Erythroblast (primary cell): ENCODE measurements around the gene BSN.

Experiments used
- DNase-seq, 2 experiments: peaks; one replicate each; lab custom pipeline; 2025; lab: John Stamatoyannopoulos, UW
- GATA1 ChIP-seq: IDR thresholded peaks from 2 replicates; pipeline ENCODE4 v1.6.1; 2011; ENCODE audit warnings: low read depth, mild to moderate bottlenecking, control low read depth, low read length, moderate library complexity
- POLR2A ChIP-seq: IDR thresholded peaks from 2 replicates; pipeline ENCODE4 v1.6.1; 2011; ENCODE audit warnings: mild to moderate bottlenecking, low read length

BSN gene

GRCh38 chr3:49665822-49666519 is 111.7 kb downstream of the BSN start:
- DNase-seq, result no peak
- TF ChIP-seq POLR2A, result no peak
- TF ChIP-seq GATA1, result no peak

- DNase-seq, result no peak
- TF ChIP-seq GATA1, result no peak
- TF ChIP-seq POLR2A, result no peak
Observed at GRCh38 chr3:49666592-49666991, 112.3 kb downstream of the BSN start.

- TF ChIP-seq POLR2A, result peak; percentile 18
- TF ChIP-seq GATA1, result no peak
- DNase-seq, result no peak
Observed at GRCh38 chr3:49667701-49668413, 113.6 kb downstream of the BSN start.

DNA sequence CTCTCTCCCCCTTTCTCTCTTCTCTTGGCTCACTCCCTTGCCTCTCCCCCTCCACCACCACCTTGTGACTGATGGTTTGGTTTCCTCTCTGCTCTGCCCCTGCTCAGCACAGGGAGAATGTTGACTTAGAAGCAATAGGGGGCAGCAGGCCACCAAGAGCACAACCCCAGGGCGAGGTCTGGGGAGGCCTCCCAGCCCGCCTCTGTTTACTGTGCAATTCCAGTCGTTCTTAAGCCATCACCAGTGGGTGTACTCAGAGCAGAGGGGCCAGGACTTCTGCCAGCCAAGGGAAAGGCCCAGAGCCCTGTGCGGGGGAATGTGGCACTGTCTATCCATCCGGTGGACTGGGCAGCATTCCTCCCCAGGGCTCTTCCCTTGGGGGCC is 114.1 kb downstream of the BSN start:
- no peak for TF ChIP-seq GATA1
- no peak for TF ChIP-seq POLR2A
- peak; percentile 31 to 33 for DNase-seq

DNA sequence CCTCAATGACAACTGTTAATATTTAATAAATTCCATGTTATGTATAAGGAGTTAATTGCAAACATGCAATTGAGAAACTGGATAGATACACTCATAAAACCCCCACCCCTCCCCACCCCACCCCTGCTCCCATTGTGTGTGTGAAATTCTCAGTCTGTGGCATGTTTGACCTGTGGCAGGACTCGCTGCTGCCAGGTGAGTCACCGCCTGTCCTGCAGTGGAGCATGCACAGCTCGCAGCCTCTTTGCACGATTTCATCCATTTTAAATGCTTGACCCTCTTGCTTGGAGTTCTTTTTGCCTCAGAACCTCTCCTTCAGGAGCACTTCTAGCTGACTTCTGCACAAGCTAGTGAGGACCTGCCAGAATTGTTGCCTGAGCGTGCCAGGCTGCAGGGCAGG is 114.6 kb downstream of the BSN start:
- DNase-seq, result no peak
- TF ChIP-seq POLR2A (no peak), GATA1 (no peak)

- no peak for TF ChIP-seq GATA1
- TF ChIP-seq POLR2A, result no peak
- DNase-seq, result no peak
Observed at GRCh38 chr3:49669352-49669751, 115.1 kb downstream of the BSN start.

- TF ChIP-seq GATA1 (no peak), POLR2A (no peak)
- no peak for DNase-seq
Observed at GRCh38 chr3:49670940-49671290, 116.6 kb downstream of the BSN start.

DNA sequence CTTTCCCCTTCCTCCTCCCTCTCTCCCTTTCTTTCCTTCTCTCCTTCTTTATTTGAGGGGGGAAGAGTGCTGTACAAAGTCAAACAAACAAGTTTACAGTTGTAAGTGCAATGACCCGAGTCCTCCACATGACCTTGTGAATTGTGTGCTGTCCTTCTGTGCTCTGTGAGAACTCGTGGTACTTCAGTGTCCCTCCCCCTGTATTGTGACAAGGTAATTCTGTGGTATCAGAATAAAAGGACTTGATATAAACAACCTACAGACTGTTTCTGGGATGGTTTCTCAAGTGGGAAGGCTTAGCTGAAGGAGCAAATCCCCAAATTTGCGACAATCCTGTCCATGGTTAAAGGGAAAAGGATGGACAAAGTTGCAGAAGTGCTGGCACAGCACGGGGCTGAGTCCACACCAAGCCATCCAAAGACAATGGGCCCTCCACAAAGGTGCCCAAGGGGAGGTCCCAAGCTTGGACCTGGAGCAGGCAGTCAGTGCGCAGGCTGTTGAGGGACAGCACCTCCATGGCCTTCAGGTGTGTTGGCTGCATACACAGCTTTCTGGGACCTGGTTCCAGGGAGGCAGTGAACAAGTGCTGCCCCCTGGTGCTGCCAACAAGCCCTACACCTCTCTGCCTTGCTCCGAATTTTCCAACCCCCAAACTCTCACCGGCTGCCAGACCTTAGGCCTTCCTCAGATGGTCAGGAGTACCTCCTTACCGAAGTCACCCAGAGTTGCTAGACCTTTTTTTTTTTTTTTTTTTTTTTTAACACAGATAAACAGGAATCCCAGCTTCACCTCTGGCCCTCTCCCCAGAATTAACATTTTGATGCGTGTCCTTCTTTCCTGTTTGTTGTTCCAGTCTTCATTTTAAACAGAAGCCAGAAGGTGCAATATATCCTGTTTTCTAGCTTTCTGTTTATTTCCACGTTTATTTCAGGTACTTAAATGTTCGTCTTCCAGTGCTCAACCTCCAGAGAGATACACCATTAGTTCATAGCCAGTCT is 117.3 kb downstream of the BSN start:
- no peak for TF ChIP-seq POLR2A
- no peak for TF ChIP-seq GATA1
- no peak for DNase-seq

DNA sequence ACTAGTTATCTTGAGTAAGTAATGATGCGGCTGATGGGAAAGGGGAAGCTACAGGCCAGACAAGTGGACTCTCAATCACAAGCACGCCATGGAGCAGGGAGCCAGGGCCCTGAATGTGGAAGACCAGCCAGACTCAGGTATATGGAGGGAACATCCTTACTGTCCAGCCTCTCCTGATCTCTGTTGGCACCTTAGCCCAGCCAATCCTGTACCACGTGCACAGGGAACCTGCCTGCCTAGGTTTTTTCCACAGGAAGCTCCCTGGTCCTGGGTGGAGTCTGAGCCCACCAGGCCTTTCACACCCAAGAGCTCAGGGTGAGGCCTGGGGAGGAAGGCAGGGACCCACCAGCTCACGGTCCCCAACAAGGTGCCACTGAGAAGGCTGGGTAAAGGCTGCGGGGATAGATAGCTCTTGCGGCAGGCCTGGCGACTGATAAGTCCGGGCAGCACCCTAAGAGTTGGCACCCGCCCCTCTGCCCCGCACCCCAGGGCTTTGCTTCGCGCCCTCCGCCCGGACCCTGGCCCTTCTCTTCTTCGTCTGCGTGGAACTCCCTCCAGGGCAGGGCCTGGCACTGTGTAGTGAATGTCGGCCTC is 118.9 kb downstream of the BSN start:
- DNase-seq, result no peak
- TF ChIP-seq GATA1 (peak; percentile 44), POLR2A (peak; percentile 58)

DNA sequence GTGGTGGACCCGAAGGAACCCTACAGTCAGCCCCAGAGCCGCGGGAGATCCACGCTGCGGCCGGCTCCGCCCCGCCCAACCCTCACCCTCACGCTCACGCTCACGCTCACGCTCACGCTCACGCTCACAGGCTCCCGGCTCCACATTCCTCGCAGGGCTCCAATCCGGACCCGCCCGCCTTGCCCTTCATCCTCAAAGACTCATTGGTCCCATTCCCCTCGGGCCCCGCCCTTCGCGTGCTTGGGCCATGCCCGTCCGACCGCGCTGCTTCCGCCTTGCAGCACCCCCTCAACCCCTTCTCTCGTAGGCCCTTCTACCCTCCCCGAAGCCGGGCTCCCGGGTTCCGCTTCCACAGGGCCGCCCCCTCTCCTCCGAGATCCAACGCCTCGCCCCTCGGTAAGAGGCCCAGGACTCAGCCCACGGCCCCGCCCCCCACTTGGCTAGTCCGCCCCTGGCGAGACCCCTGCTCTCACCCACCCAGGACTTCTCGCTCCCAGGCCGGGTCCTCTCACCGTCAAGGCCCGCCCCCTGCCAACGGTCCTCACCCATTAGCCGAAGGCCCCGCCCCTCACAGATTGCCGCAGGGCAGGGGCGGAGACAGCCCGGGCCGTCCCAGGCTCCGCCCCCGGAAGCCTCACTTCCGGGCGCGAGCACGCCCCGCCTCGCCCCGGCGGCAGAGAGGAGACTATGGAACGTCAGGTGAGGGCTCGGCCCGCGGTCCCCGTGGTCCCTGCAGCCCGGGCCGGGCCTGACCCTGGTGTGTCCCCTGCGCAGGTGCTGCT is 119.6 kb downstream of the BSN start, which contains the start of gene APEH:
TSS of gene APEH (plus strand) at position 637 of the 782 bp plus-strand sequence. CDS start at position 688, 51 bp downstream.
- no peak for DNase-seq
- no peak for TF ChIP-seq GATA1
- TF ChIP-seq POLR2A, result peak; percentile 70

DNA sequence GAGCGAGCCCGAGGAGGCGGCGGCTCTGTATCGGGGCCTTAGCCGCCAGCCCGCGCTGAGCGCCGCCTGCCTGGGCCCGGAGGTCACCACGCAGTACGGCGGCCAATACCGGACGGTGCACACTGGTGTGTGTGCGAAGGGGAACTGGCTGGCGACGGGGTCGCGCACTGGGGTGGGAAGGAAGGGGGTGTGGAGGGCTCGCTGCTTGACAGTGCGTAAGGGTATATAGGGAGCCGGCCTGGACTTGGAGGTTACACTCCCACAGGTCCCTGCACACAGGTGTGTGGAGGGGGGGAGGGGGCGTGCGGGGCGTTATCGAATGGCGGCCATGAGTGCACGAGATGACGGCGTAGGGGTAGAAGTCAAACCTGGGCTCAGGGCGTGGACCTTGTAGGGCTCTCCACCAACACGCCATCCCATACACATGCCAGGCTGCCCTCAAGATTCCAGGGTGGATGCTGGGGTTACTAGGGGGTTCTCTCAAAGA is 120.3 kb downstream of the BSN start:
- DNase-seq, result no peak

DNA sequence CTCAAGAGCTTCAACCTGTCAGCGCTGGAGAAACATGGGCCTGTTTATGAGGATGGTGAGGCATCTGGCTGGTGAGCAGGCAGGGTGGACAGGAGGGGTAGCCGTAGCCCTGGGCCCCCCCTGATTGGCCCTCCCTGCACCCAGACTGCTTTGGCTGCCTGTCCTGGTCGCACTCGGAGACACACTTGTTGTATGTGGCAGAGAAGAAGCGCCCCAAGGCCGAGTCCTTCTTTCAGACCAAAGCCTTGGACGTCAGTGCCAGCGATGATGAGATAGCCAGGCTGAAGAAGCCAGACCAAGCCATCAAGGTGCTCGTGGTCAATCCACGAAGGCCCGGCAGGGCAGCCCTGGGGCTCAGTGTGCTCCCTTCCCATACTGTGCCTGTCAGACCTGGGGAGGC is 121.6 kb downstream of the BSN start:
- no peak for TF ChIP-seq POLR2A
- no peak for TF ChIP-seq GATA1
- no peak for DNase-seq

More for the DNA sequence above, 120.3 kb downstream of the BSN start:
- no peak for TF ChIP-seq GATA1
- no peak for TF ChIP-seq POLR2A
